Stimulated activated CD8-positive, alpha-beta memory T cell treated with anti-CD3 and anti-CD28 coated beads, Interleukin-7, amount 100 ng/mL, for 48 hours (primary cell): ENCODE measurements around the gene ZMIZ1.

ENCODE experiments used
- DNase-seq, 2 donors: peaks; one replicate each; pipeline ENCODE4 v3.0.0-alpha.2; 2020; ENCODE audit warnings: low read depth in 1 of 2; ENCODE audit errors: extremely low read depth in 1 of 2

ZMIZ1 gene

DNA sequence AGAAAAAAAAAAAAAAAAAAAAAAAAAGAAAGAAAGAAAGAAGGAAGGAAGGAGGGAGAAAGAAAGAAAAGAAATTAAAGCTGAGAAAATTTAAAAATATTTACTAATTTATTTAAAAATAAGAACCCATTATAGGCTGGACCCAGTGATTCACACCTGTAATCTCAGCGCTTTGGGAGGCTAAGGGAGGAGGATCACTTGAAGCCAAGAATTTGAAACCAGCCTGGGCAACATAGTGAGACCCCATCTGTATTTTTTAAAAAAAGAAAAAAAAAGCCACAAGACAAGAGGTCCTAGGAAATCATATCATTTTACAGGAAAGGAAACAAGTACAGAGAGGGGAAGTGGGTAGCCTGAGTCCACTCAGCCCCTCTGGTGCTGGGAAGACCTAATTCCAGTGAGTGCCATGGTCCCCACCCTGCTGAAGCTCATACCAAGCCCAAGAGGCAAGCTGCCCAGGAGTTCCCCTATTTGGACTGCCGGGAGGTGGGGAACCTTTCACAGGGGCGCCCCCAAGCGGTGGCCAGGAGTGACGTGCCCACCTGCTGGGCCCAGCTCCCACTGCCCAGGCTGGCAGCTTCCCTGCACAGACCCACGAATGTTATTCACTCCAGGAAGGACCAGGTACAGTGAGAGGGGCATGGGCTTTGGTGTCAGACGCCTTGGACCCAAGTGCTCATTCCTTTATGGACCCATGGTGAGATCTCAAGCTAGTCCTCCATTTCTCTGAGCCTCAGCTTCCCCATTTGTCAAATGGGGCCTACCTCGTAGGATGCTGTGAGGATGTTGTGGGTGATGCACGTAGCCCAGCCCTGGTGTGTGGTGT, 133.6 kb downstream of the ZMIZ1 start:
- peak in 1 of 2 donors; percentile 34 for DNase-seq

DNA sequence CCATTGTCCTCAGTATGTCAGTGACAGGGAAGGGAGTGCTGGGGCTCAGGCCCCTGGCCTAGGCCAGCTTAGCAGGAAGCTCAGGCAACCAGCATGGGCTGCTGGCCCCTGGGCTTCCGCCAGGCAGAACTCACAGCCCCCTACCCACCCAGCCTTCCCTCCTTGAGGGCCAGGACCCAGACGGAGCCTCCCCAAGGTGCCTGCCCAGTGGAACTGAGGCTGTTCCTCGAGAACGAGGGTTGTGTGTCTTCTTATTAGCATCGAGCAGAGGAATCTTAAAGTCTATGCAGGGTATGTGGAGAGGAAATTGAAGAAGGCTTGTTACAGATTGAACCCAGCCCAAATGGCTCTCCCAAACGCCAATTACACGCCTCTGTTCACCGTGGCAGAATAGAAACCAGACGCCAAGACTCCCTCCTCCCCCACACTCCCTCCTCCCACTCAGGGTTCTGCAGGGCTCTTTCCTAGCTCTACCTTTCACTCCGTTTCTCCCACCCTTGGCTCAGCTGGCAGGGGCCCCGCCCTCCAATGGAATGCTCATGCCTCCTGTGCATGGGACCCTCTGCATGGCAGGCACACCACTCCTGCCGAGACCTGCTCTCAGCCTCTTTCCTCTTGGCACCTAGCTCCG, 134.4 kb downstream of the ZMIZ1 start:
- no peak for DNase-seq

DNA sequence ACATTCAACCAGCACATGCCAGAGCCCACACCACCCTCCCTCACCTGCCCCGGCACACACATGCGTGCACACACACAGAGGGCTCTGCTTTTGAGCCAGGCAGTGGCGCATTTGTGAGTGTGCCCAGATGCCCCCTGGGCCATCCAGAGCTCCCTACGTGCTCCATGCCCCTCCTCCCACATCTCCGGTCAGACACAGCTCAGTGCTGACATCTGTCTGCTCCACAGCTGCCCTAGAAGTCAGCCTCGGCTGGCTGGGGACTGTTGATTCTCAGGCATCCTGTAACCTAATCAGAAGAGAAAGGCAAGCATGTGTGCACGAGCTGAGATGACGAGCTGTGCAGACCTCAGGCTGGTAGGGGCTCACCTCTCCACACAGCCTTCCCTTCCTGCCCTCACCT, 135.1 kb downstream of the ZMIZ1 start:
- no peak for DNase-seq

DNA sequence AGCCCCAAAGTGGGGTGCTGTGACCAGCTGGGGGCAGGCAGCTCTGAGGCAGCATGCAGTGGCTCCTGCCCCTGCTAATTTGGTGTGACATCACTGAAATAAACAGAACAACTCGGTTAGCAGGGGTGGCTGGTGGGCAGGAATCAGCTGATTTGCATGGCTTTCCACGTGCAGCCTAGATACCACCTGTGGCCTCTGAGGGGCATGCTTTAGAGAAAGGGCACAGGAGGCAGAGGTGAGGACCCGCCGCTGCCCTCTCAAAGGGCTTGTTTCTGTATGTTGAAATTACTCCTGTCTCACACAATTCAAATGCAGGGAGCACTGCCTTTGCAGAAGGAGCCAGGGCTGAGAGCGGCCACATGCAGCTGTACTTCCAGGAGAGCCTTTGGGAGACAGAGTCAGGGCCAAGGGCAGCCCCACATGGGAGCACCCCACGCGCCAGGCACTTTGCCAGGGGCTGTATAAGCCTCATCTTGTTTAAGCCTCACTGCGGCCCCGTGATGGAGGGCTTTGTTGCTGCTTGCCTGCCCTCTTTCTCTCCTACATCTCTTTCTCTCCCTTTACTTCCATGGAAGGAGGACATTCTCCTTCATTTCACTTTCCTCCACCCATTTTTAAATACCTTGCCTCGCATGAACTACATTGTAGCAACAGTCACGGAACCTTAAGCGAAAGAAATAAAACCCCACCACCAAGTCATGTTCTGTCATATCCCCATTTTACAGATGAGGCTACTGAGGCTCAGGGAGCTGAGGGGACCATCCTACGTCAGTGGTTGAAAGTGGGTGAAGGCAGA, 137.7 kb downstream of the ZMIZ1 start:
- no peak for DNase-seq

DNA sequence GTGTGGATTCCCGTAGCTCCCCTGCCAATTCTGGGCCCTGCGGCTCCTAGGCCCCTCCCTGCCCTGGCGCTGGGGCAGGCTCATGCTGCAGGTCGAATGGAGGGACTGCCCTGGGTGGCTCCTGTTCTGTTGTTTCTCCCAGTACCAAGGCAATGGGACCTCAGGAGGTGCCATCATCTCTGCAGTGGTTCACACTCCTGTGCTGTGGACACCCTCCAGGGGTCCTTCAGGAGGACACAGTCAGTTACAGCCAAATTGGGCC, 138.3 kb downstream of the ZMIZ1 start:
- DNase-seq = no peak

DNA sequence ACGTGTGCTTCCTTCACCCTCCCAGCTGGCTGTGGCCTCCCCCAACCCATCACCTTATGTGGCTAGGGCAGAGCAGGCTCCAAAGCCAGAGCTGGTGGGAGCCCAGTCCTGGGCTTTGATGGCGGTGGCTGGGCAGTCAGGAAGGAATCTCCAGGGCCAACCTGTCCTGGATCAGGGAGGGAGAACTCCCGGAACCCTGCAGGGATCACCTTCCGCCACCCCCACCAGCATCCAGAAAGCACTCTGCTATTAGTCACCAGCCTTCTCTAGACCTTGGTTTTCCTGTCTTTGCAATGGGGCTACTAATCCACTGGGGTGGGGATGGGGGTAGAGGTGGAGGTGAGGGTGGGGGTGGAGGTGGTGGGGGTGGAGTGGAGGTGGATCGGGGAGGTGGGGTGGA, 139.0 kb downstream of the ZMIZ1 start:
- no peak for DNase-seq

DNA sequence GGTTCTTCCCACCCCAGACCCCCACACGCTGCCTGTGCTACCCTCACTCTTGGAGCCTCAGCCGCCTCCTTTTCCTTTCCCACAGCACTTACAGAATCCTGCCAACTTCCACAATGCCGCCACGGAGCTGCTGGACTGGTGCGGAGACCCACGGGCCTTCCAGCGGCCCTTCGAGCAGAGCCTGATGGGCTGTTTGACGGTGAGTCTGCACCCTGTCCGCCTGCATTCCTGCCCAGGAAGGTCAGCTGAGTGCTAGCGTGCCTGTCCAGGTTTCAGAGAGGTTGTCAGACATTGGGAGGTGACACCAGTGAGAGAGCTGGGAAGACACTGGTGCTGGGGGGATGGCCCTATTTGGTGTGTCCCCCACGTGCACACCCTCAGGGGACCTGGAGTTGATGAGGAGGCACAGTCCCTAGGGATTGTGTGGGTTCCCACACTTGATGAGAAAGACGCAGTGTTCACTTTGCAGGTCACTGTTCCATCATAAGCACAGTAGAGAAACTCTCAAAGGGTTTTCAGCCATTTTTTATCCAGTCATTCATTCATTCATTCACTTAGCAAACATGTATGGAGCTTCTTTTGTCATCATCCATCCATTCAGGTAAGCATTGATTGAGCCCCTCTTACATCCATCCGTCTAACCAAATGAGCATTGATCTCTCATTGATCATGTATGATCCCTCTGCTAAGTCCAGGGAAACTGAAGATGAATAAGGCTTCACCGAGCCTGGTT, 139.7 kb downstream of the ZMIZ1 start:
- no peak for DNase-seq

DNA sequence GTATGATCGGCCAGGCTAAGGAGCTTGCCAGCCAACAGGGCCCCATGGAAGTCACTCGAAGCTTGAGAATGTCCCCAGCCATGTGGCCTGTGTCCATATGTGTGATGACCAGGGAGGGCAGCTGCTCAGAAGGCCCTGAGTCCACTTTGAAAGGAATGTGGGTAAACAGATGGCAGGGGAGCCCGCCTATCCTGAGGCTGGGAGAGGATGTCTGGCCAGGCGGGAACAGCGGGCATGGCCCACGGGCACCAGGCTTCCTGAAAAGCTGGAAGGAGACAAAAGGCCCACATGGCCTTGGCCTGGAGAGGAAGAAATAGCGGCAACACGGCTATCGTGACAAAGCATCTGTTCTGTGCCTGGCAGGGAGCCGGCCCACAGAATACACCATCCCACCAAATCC, 140.6 kb downstream of the ZMIZ1 start:
- DNase-seq = no peak

DNA sequence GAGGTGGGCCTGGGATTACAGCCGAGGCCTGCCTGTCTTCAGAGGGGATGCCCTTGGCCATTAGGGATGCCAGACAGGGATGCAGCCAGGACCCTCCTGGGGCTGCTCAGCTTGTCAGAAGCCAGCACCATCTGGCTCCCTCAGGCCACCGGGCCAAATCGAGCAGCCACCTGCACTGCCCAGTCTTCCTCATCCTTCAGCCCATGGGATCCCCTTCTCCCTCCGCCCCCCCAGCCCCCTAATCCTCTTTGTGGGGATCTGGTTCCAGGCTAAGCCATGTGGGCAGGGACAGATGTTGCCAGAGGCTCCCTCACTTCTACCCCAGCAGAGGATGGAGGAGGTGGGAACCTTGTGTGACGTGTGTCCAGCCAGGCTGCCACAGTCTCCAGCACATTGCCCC, 141.1 kb downstream of the ZMIZ1 start:
- DNase-seq = no peak

DNA sequence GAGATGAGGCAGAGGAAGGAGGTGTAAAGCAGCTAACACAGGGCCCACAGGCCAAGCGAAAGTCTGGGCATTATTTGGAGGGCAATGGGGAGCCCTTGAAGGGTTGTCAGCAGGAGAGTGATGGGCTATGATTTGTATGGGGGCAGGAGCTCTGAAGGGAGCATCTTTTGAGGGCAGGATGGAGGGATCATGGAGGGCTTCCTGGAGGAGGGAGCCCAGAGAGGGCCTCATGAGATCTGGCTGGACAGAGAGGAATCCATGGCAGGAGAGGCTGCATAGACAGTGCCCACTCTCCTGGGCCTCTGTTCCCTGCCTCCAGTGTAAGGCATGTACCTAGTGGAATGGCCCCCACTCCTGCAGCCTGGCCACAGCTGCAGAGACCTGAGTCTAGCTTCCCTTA, 141.9 kb downstream of the ZMIZ1 start:
- no peak for DNase-seq

DNA sequence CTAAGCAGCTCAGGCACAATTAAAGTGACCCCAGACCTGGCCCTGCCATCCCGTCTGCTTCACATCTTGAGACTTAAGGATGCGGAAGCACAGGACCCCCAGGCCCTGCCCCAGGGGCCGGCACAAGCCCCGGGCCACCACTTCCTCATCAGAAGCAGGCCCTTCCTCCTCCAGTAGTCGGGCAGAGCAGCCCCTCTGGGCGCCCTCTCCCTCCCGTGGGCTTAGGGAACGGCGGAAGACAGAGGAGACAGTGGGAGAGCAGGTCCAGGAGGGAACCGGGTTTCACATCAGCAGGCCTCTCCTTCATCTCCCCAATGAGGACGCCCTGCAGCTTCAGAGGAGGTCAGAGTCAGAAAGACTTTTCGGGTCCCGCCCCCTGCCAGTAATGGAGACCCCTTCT, 142.8 kb downstream of the ZMIZ1 start:
- DNase-seq = no peak

DNA sequence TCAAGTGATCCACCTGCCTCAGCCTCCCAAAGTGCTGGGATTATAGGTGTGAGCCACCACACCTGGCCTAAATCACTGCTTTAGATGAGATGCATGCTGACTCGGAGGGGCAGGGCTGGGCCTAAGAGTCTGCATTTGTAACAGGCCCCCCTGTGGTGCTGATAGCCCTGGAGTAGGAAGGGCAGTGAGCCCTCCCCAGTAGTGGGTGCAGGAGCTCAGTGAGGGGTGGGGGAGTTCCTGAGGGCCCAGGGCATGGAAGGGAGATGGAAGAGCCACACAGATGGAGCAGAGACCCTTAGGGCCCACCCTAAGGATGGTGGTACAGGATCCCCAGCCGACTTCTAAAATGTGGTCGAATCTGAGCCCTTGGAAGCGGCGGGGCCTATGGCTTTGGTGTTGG, 146.8 kb downstream of the ZMIZ1 start:
- no peak for DNase-seq

DNA sequence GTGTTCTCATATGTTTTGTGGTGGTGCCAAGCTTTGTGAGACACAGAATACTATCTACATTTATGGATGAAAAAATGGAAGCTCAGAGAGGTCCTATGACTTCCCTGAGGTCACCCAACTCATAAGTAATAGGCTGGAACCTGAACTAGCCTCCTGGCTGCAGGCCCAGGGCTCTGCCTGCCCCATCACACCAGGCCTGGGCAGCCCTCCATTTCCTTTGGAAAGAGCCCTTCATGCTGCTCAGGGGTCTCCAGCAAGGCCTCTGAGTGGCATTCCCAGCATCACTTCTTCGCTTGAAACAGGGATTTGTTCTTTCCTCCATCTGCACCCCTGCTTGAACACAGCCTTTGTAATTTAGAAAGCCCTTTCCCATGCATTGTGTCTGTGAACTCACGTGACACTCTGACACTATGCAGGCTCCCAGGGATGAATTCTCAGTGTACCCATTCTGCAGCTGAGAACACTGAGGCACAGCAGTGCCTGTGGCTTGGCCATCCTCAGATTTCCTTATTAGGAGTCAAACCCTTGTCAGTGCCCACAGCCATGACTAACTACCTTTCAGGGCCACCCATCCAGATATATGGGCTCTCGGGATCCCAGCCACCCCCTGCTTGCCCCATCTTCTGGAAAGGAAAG, 150.7 kb downstream of the ZMIZ1 start:
- no peak for DNase-seq

DNA sequence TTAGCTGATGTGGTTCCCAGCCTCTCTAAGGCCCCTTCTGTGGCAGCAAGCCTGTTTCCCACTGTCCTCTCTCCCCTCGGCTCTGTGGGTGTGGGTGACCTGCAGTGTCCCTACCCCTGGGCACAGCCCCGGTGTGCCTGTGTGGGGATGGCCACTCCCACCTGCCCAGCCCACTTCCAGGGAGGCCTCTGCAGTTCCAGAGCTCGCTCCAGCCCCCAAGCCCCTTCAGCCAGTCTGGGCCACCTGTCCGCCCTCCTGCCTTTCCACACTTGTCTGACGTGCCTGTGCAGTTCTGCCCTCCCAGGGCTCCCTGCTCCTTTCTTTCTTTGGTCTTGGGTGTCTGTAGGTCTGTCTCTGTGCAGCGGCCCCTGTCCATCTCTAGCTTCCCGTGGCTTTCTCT, 151.5 kb downstream of the ZMIZ1 start:
- no peak for DNase-seq

DNA sequence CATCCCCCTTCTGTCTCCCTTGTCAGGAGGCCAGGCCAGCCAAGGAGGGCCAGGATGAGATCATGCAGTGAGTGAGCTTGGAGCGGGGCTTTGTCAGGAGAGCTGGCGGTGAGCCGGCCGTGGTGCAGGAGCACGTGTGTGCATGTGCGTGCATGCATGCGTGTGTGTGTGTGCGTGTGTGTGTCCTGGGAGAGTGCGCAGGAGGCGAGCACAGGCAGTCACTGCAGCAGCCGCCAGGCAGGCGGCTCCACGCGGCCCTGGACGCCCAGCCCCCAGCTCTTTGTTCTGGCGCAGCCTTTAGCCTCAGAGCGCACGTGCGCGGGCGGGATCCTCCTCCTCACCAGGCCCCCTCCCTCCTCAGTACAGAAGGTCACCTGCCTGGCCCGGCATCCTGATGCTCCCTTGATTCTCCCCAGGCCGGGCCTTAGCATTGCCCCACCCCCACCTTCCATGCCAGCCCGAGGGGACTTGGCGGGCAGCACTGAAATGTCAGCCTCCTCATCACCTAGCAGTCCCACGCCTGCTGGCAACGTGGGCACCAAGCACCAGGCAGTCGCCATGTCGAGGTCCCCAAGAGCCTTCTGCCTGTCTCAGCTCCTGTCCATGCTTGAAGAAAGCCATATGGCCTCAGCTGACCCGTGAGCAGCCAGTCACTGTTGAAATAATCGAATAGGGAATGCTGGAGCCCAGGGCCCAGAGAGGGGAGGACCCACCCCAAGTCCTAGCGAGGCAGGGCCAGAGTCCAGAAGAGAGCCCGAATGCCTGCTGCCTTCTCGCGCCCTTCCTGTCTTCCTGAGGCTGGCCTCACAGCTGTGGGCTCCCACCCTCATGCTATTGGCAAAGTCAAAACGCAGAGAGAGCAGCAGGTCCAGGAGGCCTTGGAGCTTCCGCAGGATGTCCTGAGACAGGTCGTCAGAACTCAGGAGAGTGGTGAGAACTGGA, 152.6 kb downstream of the ZMIZ1 start:
- DNase-seq = no peak

DNA sequence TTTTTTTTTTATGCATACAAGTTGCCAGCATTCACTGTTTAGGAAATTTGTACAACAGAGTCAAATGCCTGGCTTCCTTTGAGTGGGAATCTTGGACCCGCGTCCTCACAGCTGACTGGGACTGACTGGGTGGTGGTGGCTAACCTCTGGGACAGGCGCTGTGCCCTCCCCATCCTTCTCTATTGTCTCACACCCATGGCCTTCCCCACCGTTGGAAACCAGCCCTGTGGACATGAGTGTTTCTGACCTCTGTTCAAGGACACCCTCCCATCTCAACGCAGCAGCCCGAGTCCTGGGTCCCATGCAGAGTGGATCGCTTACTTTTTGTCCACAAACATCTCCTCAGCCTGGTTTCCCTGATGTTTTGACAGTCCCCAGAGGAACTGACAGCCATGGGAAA, 153.4 kb downstream of the ZMIZ1 start:
- DNase-seq = no peak

DNA sequence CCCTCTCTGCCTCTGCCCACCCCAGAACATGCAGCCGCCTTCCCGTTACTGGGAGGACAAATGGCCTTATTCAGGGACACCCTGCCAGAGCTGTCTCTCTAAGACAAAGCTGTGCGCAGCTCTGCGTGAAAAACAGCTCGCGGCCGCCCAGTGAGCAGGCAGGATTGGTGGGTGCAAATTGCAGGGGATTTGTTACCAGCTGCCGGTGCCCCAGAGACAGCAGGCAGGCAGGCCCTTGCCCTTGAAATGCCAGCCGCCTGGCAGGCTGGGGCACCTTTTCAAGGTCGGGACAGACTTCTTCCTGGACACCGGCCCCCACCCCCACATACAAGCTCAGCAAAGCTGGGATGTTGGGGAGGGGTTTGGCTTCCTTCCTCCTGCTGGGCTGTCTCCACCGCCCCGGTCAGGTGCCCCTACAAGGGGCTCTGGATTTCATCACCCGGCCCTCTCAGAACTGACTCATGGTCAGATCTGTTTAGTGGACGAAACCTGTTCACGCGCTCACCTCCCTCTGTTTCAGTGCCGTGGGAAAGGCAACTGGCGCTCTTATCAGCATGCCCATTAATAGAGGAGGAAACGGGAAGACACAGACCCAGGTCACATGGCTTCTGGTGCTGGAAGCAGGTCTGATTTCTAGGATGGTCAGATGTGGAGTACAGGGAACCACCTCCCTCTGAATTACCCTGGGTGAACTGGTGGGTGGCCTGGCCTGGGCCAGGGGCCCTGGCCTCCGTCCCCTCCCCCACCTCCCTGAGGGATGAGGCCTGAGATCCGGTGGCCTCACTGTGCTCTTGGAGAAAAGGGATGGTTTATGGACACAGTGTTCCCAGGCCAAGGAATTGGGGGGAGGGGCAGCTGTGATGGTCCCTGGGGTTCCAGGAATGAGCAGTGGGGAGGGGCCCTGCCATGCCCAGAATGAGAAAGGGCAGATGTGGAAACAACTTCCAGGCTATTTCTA, 154.6 kb downstream of the ZMIZ1 start:
- DNase-seq = no peak

DNA sequence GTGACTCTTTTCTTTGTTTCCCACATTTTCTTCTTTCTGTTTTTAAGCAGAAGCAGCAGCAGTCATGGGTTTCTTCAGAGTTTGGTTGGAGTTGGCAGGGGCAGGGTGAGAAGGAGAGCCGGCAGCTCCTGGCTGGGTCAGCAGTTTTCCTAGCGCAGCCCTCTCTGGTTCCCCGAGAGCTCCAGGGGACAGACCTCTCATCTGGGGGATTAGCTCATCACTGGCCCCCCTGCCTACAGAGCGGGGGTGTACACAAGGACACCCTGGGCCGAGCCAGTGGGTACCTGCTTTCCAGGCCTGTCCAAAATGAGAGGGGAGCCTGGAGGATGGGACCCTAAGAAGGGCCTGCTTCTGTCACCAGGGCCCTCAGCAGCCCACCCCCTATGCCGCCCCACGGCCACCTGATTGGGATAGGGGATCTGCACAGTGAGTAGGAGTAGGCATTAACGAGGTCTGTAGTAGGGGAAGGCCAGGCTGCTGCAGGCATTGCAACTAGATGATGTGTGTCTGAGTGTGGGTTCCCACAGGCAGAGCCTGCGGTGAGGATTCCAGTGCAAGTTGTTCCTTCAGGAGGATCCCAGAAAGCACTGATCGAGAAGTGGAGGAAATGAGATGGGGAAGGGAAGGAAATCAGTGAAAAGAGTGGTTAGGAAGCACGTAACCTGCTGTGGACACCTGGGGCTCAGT, 155.6 kb downstream of the ZMIZ1 start:
- no peak for DNase-seq
